ENCODE results near the gene ABCC1. TPM values are rescaled to one million over a fixed set of nuclear protein-coding genes. Genes with fewer than 3 reads are reported as not detected.
"Not testable (repeated sequence)": the region's sequence is repeated elsewhere in the genome, so short reads cannot be mapped to it uniquely, and the experiment has no call there.

ABCC1 gene
- total RNA-seq, 2 experiments from 2014 or later = 40.3 to 41.0 TPM

DNA sequence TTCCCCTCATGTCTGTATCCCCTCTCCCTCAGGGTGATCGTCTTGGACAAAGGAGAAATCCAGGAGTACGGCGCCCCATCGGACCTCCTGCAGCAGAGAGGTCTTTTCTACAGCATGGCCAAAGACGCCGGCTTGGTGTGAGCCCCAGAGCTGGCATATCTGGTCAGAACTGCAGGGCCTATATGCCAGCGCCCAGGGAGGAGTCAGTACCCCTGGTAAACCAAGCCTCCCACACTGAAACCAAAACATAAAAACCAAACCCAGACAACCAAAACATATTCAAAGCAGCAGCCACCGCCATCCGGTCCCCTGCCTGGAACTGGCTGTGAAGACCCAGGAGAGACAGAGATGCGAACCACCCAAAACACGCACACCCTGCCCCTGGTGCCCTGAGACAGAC, 191.7 kb downstream of the ABCC1 start:
- Mint-ChIP-seq H3K4me1 (ENCODE audit: low read depth) (no peaks in the 10 kb centered on the region), H3K36me3 (ENCODE audit: low read depth) (peaks cover 33% of the 10 kb centered on the region), H3K4me3 (no peak overlapping the region)

DNA sequence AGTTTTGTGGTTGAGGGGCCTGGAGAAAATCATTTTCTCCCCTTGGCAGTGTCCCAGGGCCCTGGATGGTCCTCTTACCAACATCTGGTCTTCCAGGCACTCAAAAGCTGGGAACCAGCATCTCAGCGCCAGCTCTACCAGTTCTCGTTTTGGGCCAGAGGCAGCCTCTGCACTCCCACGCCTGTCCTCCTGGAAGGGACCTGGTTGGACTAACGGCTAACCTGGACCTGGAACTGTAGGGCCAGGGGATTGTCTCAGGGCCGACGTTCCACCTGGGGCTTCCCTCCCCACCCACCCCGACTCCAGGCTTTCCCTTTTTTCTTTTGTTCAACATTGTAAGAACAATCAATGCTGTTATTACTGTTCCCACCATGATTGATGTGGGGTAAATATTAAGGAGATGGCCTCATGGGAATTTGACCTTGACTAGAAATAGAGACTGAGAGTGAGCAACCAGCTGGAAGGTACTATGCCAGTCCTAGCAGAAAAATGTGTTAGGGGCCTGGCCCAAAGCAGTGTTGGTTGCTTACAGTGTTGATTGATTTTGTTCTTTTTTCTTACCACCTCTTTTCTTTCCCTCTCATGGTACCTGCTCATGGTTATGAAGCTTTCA, 192.5 kb downstream of the ABCC1 start:
- Mint-ChIP-seq H3K36me3 (ENCODE audit: low read depth) (peaks cover 32% of the 10 kb centered on the region), H3K4me3 (no peak overlapping the region), H3K27me3 (ENCODE audit: low read depth) (no peaks in the 10 kb centered on the region), H3K27ac (no peak overlapping the region), H3K9me3 (no peaks in the 10 kb centered on the region), H3K4me1 (ENCODE audit: low read depth) (no peaks in the 10 kb centered on the region)
- intact Hi-C loops (cut with micrococcal nuclease) = no loop called here
- DNase-seq = no peak
- CTCF ChIA-PET = no interaction called here

More for the DNA sequence above, 191.7 kb downstream of the ABCC1 start:
- Mint-ChIP-seq H3K27me3 (ENCODE audit: low read depth) (no peaks in the 10 kb centered on the region), H3K9me3 (no peaks in the 10 kb centered on the region), H3K27ac (no peak overlapping the region)
- intact Hi-C loops (cut with micrococcal nuclease) = no loop called here
- DNase-seq = no peak
- CTCF ChIA-PET = no interaction called here

DNA sequence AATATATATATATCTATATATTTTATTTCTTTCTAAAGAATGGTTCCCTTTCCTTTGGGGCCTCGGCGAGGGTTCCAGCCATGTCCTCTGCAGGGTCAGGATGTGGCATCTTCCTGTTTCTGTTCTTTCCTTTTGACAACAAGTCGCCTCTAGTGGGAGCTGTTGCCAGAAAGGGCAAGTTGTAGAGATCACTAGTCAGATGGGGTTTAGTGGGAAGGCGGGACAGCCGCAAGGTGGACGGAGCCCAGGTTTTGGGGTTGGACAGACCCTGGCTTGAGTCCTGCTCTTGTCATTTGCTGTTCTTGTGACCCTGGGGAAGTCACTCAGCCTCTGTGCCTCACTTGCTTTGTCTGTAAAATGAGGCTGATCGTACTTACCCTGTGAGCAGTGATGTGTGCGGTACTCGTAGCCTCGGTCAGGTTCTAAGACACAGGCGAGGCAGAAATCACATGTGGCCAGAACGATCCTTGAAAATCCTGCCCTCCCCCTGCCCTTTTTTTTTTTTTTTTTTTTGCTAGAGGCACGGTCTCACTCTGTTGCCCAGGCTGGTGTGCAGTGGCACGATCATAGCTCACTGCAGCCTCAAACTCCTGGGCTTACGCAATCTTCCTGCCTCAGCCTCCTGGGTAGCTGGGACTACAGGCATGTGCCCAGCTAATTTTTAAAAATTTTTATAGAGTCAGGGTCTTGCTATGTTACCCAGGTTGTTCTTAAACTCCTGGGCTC, 193.8 kb downstream of the ABCC1 start:
- CTCF ChIA-PET = interaction anchor here (0.8 to 0.9 kb wide), 2 partner anchors 66 to 259 kb away, joined by 3 to 4 read pairs; no protein-coding TSS in a partner anchor
- DNase-seq = peak; percentile 26
- Mint-ChIP-seq H3K4me3 (no peak overlapping the region), H3K36me3 (ENCODE audit: low read depth) (peaks cover 28% of the 10 kb centered on the region), H3K9me3 (no peaks in the 10 kb centered on the region), H3K27me3 (ENCODE audit: low read depth) (no peaks in the 10 kb centered on the region), H3K4me1 (ENCODE audit: low read depth) (no peaks in the 10 kb centered on the region), H3K27ac (no peak overlapping the region)
- intact Hi-C loops (cut with micrococcal nuclease) = no loop called here

DNA sequence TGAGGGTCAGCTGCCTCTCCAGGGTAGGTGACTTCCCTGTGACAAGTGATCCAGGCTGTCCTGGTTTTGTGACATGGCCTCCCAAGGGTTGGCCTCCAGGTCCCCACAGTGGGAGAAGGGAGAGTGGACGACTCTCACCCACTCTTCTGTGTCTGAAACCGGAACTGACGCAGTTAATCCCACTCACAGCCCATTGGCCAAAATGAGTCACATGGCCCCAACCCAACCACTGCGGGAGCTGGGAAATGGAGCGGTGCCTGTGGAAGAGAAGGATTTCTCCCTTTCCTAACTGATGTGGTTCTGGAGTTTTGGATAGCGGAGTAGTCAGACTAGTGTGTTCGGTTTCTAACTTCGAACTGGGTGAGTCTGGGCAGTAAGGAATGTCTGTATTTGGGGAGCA, 194.5 kb downstream of the ABCC1 start:
- CTCF ChIA-PET = interaction anchor here (0.8 kb wide), 1 partner anchor 260 kb away, joined by 3 read pairs; no protein-coding TSS in a partner anchor
- Mint-ChIP-seq H3K27ac (no peak overlapping the region), H3K27me3 (ENCODE audit: low read depth) (no peaks in the 10 kb centered on the region), H3K4me3 (no peak overlapping the region), H3K4me1 (ENCODE audit: low read depth) (no peaks in the 10 kb centered on the region), H3K36me3 (ENCODE audit: low read depth) (peaks cover 23% of the 10 kb centered on the region), H3K9me3 (no peaks in the 10 kb centered on the region)
- intact Hi-C loops (cut with micrococcal nuclease) = no loop called here
- no peak for DNase-seq

DNA sequence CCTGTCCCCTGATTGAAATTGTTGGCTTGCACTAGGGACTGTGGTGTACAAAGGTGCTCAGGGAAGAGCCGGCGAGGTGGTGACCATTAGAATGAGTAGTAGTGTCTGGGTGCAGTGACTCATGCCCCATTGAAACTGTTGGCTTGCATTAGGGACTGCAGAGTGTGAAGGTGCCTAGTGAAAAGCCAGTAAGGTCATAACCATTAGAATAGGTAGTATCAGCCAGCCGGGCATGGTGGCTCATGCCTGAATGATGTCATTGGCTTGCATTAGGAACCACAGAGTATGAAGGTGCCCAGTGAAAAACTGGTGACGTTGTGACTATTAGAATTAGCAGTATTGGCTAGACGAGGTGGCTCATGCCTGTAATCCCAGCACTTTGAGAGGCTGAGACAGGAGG, 195.0 kb downstream of the ABCC1 start:
- no peaks in the 10 kb centered on the region for H3K27me3 Mint-ChIP-seq (ENCODE audit: low read depth)
- CTCF ChIA-PET = no interaction called here
- no peaks in the 10 kb centered on the region for H3K9me3 Mint-ChIP-seq
- no peak for DNase-seq
- H3K4me3 Mint-ChIP-seq = no peak overlapping the region
- no peaks in the 10 kb centered on the region for H3K4me1 Mint-ChIP-seq (ENCODE audit: low read depth)
- no peak overlapping the region for H3K27ac Mint-ChIP-seq
- intact Hi-C loops (cut with micrococcal nuclease) = no loop called here
- H3K36me3 Mint-ChIP-seq (ENCODE audit: low read depth) = peaks cover 22% of the 10 kb centered on the region

DNA sequence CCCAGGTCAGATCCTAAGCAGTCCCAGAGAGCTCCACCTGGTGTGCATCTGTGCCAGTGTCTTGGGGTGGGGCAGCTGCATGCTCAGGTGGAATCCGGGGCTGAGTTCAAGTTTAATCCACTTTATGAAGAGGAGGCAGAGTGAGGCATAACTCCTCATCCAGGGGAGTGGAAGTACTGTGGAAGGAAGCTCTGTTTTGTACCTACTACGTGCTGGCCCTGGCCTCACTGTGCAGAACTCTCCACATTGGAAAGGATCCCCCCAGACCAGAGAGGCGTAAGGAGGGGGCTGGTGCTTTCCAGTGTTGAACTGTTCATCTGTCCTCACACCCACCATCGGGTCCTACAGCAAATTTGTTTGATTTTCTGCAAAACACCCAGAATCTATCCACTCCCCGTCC, 195.9 kb downstream of the ABCC1 start:
- no peaks in the 10 kb centered on the region for H3K27me3 Mint-ChIP-seq (ENCODE audit: low read depth)
- intact Hi-C loops (cut with micrococcal nuclease) = no loop called here
- no peak for DNase-seq
- H3K27ac Mint-ChIP-seq = no peak overlapping the region
- CTCF ChIA-PET = interaction anchor here (0.6 to 0.7 kb wide), 2 partner anchors 9 to 37 kb away, joined by 3 to 5 read pairs; no protein-coding TSS in a partner anchor
- no peaks in the 10 kb centered on the region for H3K4me1 Mint-ChIP-seq (ENCODE audit: low read depth)
- H3K4me3 Mint-ChIP-seq = no peak overlapping the region
- H3K36me3 Mint-ChIP-seq (ENCODE audit: low read depth) = peaks cover 16% of the 10 kb centered on the region
- H3K9me3 Mint-ChIP-seq = no peaks in the 10 kb centered on the region

DNA sequence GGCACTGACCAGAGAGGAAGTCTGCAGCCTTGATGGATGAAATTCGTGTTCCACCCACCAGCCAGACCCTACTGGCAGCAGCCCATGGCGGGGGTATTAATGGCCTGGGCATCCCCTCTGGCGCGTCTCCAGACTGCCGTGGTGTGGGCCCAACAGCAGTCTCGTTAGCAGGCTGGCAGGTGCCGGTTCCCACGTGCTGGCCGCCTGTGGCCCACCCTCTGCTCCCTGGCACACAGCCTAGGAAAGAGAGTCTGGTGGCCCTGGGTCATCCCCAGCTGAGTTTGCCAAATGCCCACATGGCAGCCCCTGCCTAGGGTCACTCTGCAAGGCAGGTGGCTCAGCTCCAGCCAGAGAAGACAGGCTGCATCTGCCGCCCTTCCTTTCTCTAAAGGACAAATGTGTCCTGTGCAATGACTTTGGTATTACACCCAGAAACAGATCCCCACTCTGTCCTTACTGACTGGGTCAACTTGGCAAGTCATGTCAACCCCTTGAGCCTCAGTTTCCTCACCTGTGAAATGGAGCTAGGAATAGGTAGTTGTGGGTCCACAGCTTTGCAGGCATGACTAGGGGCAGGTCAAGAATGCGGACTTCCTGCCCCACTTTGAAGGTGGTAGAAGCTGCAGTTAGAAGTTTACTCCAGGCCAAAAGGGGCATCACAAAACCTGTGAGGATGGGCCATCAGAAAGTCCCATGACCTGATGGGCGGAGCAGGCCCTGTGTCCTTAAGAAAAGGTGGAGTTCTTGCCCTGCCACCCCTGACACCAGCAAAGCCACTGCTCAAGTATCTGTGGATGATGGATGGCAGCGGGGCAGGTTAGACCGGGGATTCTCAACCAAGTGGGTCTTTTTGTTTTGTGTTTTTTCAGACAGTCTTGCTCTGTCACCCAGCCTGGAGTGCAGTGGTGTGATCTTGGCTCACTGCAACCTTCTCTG, 197.2 kb downstream of the ABCC1 start:
- H3K36me3 Mint-ChIP-seq (ENCODE audit: low read depth) = peaks cover 10% of the 10 kb centered on the region
- no peak for DNase-seq
- CTCF ChIA-PET = no interaction called here
- no peak overlapping the region for H3K27ac Mint-ChIP-seq
- no peak overlapping the region for H3K4me3 Mint-ChIP-seq
- intact Hi-C loops (cut with micrococcal nuclease) = no loop called here
- H3K27me3 Mint-ChIP-seq (ENCODE audit: low read depth) = no peaks in the 10 kb centered on the region
- no peaks in the 10 kb centered on the region for H3K9me3 Mint-ChIP-seq
- no peaks in the 10 kb centered on the region for H3K4me1 Mint-ChIP-seq (ENCODE audit: low read depth)

DNA sequence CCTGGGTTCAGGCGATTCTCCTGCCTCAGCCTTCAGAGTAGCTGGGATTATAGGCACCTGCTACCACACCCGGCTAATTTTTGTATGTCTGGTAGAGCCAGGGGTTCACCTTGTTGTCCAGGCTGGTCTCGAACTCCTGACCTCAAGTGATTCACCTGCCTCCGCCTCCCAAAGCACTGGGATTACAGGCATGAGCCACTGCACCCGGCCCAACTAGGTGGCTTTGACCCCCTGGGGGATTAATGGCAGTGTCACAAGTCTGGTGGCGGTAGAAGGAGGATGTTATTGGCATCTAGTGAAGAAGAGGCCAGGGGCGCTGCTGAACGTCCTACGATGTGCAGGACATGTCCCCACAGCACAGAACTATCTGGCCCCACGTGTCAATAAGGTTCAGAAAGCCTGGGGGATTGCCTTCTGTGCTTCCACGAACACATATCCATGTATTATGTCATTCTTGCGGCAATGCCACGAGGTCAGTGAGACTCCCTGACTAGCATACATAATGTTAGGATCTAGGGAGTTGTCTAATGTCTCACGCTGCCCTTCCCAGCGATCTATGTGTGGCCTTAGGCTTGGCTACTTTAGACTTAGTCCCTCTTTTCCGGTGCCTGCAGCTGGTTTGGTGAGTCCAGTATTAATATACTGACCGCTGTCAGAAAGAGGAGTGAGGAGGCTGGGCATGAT, 198.0 kb downstream of the ABCC1 start:
- no peaks in the 10 kb centered on the region for H3K9me3 Mint-ChIP-seq
- no peak overlapping the region for H3K4me3 Mint-ChIP-seq
- CTCF ChIA-PET = no interaction called here
- no peak for DNase-seq
- intact Hi-C loops (cut with micrococcal nuclease) = no loop called here
- H3K4me1 Mint-ChIP-seq (ENCODE audit: low read depth) = no peaks in the 10 kb centered on the region
- no peak overlapping the region for H3K27ac Mint-ChIP-seq
- no peaks in the 10 kb centered on the region for H3K27me3 Mint-ChIP-seq (ENCODE audit: low read depth)
- H3K36me3 Mint-ChIP-seq (ENCODE audit: low read depth) = peaks cover 6% of the 10 kb centered on the region

DNA sequence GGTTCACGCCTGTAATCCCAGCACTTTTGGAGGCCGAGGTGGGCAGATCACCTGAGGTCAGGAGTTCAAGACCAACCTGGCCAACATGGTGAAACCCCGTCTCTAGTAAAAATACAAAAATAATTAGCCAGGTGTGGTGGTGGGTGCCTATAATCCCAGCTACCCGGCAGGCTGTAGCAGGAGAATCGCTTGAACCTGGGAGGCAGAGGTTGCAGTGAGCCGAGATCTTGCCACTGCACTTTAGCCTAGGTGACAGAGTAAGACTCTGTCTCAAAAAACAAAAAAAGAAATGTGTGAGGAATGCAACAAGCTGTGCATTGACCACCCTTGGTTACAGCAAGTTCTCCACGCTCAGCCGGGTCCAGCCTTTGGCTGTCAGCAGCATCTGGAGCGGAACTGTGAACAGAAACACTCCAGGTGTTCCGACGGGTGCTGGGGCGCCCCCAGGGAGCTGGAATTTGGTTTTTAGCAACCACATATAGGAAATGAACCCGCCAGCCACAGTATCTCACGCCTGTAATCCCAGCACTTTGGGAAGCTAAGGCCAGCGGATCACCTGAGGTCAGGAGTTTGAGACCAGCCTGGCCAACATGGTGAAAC, 198.7 kb downstream of the ABCC1 start:
- H3K4me1 Mint-ChIP-seq (ENCODE audit: low read depth); H3K9me3 Mint-ChIP-seq; DNase-seq; CTCF ChIA-PET; H3K27me3 Mint-ChIP-seq (ENCODE audit: low read depth); intact Hi-C loops (cut with micrococcal nuclease); H3K27ac Mint-ChIP-seq; H3K4me3 Mint-ChIP-seq; H3K36me3 Mint-ChIP-seq (ENCODE audit: low read depth): not testable (repeated sequence)

DNA sequence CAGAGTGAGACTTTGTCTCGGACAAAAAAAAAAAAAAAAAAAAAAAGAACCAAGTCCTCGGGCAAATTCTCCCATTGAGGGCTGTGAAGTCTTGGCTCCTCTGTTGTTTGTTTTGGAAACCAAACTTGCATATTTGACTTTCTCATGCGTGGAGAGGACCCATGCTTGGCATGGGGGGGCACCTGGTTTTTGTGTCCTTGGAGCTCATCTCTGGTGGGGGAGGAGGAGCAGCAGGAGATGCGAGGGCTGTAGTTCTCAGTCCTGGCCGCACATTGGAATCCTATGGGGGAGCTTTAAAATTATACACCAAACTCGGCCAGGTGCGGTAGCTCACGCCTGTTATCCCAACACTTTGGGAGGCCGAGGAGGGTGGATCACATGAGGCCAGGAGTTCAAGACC, 199.3 kb downstream of the ABCC1 start:
- no peak overlapping the region for H3K27ac Mint-ChIP-seq
- no peaks in the 10 kb centered on the region for H3K4me1 Mint-ChIP-seq (ENCODE audit: low read depth)
- intact Hi-C loops (cut with micrococcal nuclease) = no loop called here
- no peak overlapping the region for H3K4me3 Mint-ChIP-seq
- no peaks in the 10 kb centered on the region for H3K36me3 Mint-ChIP-seq (ENCODE audit: low read depth)
- H3K9me3 Mint-ChIP-seq = no peaks in the 10 kb centered on the region
- H3K27me3 Mint-ChIP-seq (ENCODE audit: low read depth) = no peaks in the 10 kb centered on the region
- CTCF ChIA-PET = no interaction called here
- DNase-seq = no peak

DNA sequence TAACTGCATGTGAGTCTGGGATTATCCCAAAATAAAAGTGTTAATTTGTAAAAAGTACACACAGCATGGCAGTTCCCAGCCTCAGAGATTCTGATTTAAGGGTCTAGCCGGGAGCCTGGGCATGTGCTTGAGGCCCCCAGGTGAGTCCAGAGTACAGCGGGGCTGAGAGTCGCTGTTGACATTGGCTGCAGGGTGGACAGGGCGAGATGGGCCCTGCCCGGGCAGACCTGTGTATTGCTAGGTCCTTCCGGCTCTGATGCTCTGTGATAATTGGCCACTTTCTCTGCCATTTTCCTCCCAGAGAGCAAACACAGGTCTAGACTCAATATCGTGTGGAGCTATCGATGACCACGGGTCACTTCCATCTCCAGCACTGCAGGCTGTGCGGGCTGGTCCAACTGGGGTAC, 200.3 kb downstream of the ABCC1 start:
- H3K9me3 Mint-ChIP-seq = no peaks in the 10 kb centered on the region

More for the DNA sequence above, 200.3 kb downstream of the ABCC1 start:
- Mint-ChIP-seq H3K36me3 (ENCODE audit: low read depth) (no peaks in the 10 kb centered on the region), H3K4me3 (no peak overlapping the region), H3K4me1 (ENCODE audit: low read depth) (no peaks in the 10 kb centered on the region), H3K27me3 (ENCODE audit: low read depth) (no peaks in the 10 kb centered on the region), H3K27ac (no peak overlapping the region)
- DNase-seq = no peak
- intact Hi-C loops (cut with micrococcal nuclease) = no loop called here
- CTCF ChIA-PET = no interaction called here

Measured in activated naive CD4-positive, alpha-beta T cell treated with anti-CD3 and anti-CD28 coated beads for 36 hours (primary cell).